GM23338 (cell line): ENCODE results near the gene MAPK1.

Source experiments
- CREB1 ChIP-seq: fragments of 250-450 bp; sonication (Bioruptor Pico); IDR thresholded peaks from 2 replicates; pipeline ENCODE4 v1.5.0; 2020; ENCODE audit warnings: low read depth, mild to moderate bottlenecking, moderate library complexity
- ETS1 ChIP-seq: IDR thresholded peaks from 2 replicates; pipeline ENCODE4 v1.6.1; 2016; ENCODE audit warnings: antibody characterized with exemption
- EZH2 ChIP-seq: fragments of 200-600 bp; sonication (generic); IDR thresholded peaks from one replicate; pipeline ENCODE4 v1.8.0; 2017; ENCODE audit warnings: antibody characterized with exemption, mild to moderate bottlenecking, low read depth; ENCODE audit not compliant: unreplicated experiment
- EZH2phosphoT487 ChIP-seq: fragments of 200-600 bp; sonication (generic); IDR thresholded peaks from one replicate; pipeline ENCODE4 v1.8.1; 2018; ENCODE audit warnings: antibody characterized with exemption; ENCODE audit not compliant: unreplicated experiment
- JUNB ChIP-seq: IDR thresholded peaks from one replicate; pipeline ENCODE4 v1.6.1; 2016; ENCODE audit warnings: antibody characterized with exemption; ENCODE audit not compliant: unreplicated experiment
- NANOG ChIP-seq: IDR thresholded peaks from 2 replicates; pipeline ENCODE4 v1.6.1; 2016; ENCODE audit warnings: antibody characterized with exemption, borderline replicate concordance
- POLR2AphosphoS5 ChIP-seq: IDR thresholded peaks from 2 replicates; pipeline ENCODE4 v1.6.1; 2016; ENCODE audit warnings: antibody characterized with exemption, low read depth
- STAT1 ChIP-seq: IDR thresholded peaks from one replicate; pipeline ENCODE4 v1.6.1; 2016; ENCODE audit warnings: antibody characterized with exemption; ENCODE audit not compliant: unreplicated experiment
- ZNF114 ChIP-seq: fragments of 250-450 bp; sonication (Bioruptor Pico); IDR thresholded peaks from 2 replicates; pipeline ENCODE4 v1.5.0; 2020; ENCODE audit warnings: mild to moderate bottlenecking, moderate library complexity
- ZNF331 ChIP-seq: fragments of 250-450 bp; sonication (Bioruptor Pico); IDR thresholded peaks from 2 replicates; pipeline ENCODE4 v1.5.0; 2020; ENCODE audit warnings: low read depth, mild to moderate bottlenecking, moderate library complexity
- TF ChIP-seq, protein P1 (sequence below), 2 experiments: fragments of 200-600 bp in 1 of 2; sonication (generic) in 1 of 2; conservative IDR thresholded peaks; 2 replicates each; pipeline versions ENCODE4 v1.5.1 to v1.6.1; 2016 to 2017; ENCODE audit warnings: antibody characterized with exemption in 2 of 2, low read depth in 2 of 2, mild to moderate bottlenecking in 2 of 2, moderate library complexity in 1 of 2
- TF ChIP-seq, protein P2 (sequence below): IDR thresholded peaks from one replicate; pipeline ENCODE4 v1.6.1; 2018; ENCODE audit warnings: antibody characterized with exemption; ENCODE audit not compliant: unreplicated experiment

DNA sequence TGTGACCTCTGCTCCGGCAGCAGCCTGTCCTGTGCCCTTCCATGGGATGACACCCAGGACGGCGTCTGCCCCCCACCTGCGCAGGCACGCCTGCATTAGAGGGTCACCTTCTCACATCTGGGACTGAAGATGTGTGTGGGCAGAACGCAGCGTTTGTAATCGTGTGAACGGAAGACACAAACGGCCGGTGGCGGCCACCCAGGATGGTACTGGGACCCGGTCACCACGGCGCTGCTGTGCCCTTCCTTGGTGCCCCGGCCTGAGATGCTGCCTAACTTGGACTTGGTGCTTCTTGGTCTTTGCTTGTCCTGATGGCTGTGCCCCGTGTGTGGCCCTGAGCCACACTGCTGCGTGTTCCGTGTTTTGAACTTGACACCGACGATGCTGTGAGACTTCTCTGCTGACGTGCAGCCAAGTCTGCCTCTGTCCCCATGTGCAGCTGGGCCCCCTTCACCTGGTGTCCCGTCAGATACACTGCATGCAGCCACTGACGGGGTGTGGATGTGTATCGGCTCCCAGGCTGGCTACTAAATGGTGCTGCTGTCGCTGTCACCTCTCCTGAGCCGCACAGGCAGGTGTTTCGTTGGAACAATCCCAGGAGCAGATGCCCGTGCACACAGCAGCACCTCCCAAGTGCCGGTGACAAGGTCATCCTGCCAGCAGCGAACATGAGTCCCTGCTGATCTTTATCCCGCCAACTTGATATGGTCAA, 153.2 kb downstream of the MAPK1 start:
- TF ChIP-seq, protein P1, sequence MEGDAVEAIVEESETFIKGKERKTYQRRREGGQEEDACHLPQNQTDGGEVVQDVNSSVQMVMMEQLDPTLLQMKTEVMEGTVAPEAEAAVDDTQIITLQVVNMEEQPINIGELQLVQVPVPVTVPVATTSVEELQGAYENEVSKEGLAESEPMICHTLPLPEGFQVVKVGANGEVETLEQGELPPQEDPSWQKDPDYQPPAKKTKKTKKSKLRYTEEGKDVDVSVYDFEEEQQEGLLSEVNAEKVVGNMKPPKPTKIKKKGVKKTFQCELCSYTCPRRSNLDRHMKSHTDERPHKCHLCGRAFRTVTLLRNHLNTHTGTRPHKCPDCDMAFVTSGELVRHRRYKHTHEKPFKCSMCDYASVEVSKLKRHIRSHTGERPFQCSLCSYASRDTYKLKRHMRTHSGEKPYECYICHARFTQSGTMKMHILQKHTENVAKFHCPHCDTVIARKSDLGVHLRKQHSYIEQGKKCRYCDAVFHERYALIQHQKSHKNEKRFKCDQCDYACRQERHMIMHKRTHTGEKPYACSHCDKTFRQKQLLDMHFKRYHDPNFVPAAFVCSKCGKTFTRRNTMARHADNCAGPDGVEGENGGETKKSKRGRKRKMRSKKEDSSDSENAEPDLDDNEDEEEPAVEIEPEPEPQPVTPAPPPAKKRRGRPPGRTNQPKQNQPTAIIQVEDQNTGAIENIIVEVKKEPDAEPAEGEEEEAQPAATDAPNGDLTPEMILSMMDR (conservative IDR thresholded peaks at IDR 0.05; ENCODE audit: low read depth in 2 of 2), result no peak
- TF ChIP-seq NANOG (no peak), POLR2AphosphoS5 (no peak), EZH2phosphoT487 (no peak), CREB1 (CRISPR knock-in tag) (no peak), EZH2 (no peak), ZNF114 (CRISPR knock-in tag) (no peak), ETS1 (no peak), ZNF331 (CRISPR knock-in tag) (no peak), STAT1 (no peak), JUNB (no peak)
- TF ChIP-seq, protein P2, sequence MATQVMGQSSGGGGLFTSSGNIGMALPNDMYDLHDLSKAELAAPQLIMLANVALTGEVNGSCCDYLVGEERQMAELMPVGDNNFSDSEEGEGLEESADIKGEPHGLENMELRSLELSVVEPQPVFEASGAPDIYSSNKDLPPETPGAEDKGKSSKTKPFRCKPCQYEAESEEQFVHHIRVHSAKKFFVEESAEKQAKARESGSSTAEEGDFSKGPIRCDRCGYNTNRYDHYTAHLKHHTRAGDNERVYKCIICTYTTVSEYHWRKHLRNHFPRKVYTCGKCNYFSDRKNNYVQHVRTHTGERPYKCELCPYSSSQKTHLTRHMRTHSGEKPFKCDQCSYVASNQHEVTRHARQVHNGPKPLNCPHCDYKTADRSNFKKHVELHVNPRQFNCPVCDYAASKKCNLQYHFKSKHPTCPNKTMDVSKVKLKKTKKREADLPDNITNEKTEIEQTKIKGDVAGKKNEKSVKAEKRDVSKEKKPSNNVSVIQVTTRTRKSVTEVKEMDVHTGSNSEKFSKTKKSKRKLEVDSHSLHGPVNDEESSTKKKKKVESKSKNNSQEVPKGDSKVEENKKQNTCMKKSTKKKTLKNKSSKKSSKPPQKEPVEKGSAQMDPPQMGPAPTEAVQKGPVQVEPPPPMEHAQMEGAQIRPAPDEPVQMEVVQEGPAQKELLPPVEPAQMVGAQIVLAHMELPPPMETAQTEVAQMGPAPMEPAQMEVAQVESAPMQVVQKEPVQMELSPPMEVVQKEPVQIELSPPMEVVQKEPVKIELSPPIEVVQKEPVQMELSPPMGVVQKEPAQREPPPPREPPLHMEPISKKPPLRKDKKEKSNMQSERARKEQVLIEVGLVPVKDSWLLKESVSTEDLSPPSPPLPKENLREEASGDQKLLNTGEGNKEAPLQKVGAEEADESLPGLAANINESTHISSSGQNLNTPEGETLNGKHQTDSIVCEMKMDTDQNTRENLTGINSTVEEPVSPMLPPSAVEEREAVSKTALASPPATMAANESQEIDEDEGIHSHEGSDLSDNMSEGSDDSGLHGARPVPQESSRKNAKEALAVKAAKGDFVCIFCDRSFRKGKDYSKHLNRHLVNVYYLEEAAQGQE, result no peak
